Renal cortical epithelial cell (primary cell): ENCODE results near the gene NRG4. TPM values are rescaled to one million over a fixed set of nuclear protein-coding genes. Genes with fewer than 3 reads are reported as not detected.
A peak's percentile ranks its signal among the peaks of the same experiment; 100 is the strongest.
"Not testable (repeated sequence)": the region's sequence is repeated elsewhere in the genome, so short reads cannot be mapped to it uniquely, and the experiment has no call there.

Experiments used
- DNase-seq: peaks from one replicate; pipeline ENCODE4 v3.0.0-alpha.2; 2011; ENCODE audit warnings: low read depth
- total RNA-seq: library from RNA; depleted of rRNA; stranded (reverse); fragments of >200 nt; gene quantifications from 2 replicates; pipeline ENCODE4 v1.2.3, GENCODE V29; 2014

NRG4 gene
- 0.15 TPM in 1 of 2 replicates, not detected in the other for total RNA-seq

- DNase-seq = peak; percentile 22
Measured at GRCh38 chr15:76011627-76012551, at the start of gene NRG4. Gene NRG4, minus strand, starts transcription at chr15:76012424. Its CDS starts 1,194 bp downstream, at chr15:76011230.

GRCh38 chr15:76061700-76062099 is 49.5 kb upstream of the NRG4 start:
- no peak for DNase-seq

DNA sequence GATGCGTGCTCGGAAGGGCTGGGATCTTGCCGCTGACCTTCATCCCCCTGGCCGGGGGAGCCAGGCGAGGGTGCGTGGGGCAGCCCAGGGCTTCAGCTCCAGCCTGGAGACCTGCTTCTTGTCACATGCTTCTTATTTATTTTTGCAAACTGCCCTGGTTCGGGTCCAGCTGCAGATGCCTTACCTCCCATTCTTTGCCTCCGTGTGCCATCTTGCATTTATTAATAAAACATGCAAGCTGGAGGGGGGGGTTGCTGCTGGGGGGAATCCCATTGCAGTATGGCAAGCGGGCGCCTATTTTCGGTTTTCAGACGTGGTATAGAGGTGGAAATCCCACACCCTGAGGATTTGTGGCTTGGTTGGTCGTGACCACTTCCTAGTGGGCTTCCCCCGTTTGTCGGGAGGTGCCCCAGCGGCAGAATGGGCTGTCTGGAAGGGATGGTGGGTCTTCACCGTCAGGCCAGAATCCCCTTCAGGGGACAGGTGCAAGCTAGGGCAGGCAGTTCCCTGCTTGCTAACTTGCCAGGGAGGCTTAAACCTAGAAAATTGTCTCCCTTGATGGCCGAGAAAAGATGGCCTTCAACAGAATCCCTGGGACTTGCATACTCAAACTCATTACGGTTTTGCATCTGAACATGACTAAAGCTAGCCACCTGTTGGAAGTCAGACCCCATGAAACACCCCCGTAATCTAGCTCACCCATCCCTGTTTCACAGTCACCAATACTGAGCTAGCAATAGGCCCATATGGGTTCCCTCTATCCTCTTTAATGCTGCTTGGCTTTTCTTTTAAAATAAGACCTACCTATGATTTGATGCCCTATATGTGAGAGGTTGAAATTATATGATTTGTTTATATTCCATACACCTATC is 48.1 kb upstream of the NRG4 start:
- no peak for DNase-seq

DNA sequence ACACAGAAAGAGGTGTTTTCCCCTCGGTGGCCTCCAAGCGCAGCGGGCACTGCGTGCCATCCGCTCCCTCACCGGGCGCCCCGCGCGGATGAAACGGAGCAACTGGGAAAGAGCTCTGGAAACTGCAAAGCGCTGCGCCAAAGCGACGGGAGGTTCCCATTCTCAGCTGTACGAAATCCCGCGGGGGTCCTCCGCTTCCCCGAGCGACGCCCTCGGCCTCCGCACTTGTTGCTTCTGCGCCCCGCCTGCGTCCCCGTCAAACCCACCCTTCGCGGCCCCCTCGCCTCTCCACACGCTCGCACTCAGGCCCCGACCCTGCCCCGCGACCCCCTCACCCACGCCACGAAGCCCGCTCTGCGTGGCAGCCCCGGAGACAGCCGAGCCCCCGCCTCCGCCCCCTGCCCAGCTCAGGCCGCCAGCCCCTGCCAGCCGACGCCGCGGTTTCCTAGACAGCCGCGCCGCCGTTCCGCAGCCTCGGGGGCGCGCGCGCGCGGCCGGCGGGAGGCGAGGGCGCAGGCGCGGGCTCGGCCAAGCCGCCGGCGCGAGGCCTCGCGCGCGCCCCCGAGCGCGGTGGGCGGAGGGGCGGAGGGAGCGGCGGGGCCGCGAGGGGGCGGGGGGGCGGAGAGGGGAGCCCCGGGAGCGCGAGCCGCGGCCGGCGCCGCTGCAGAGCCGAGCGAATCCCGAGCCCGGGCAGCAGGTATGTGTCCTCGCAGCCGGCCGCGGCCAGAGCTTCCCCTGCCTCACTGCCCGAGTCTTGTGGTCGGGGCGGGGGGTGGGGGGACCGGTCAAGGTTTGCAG is 47.3 kb upstream of the NRG4 start, which contains the start of gene TMEM266:
Gene TMEM266 (plus strand): TSS at position 666 of the 798 bp plus-strand sequence. CDS start 74,279 bp downstream, outside the sequence.
- DNase-seq = no peak

DNA sequence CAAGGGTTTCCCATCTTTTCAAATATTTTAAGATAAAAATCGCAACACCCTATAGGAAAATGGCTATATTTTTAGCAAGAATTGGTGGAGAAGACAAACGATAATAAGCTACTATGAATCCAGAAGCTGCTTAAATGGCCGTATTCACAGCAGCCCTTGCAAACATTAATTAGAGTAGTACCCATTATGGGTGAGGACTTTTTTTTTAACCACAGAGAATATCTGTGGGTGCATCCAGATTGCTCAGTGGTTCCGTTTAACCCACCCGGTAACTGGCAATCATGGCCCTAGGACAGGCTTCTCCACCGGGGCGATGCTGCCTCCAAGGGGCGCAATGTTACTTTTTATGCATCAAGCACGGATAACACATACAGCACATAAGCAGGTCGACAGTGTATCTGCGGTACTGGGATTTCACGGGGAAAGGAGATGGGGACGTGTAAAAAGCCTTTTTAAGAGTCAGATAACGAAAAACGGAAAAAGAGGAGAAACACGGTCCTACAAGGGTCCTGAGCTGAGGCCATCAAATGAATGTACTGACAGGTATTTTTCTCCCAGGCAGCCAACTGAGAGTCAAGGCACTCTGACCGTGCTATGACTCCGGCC is 46.6 kb upstream of the NRG4 start:
- peak; percentile 3 for DNase-seq

DNA sequence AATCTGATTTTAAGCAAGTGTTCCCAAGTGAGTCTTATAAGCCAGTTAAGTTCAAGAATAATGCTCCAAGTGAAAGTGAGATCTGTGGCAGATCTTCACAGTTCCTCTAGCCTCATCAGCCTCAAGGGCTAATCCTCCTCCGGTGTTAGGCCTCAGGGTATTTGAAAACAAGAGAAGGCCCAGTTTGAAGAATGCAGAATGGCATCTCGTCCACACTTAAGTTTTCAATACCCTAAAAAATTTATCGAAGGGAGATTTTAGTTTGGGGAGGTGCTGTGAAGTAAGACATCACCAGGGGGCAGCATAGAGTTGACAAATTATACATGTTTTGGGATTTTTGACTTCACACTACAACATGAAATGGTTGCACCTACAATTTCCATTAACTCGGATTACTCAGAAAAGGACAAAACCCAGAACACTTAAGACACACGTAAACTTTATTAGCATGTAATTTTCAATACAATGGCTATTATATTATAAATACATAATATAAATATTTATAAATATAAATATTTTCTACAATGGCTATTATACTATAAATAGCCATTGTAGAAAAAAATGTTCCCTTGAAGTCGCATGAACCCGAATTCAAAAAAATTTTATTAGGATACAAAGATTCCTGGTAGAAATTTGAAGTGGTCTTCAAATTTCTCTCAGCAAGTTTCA is 45.2 kb upstream of the NRG4 start:
- peak; percentile 33 for DNase-seq

- peak; percentile 52 for DNase-seq
Measured at GRCh38 chr15:76056931-76057330, 44.7 kb upstream of the NRG4 start.

GRCh38 chr15:76054201-76054600 is 42.0 kb upstream of the NRG4 start:
- not testable (repeated sequence) for DNase-seq

DNA sequence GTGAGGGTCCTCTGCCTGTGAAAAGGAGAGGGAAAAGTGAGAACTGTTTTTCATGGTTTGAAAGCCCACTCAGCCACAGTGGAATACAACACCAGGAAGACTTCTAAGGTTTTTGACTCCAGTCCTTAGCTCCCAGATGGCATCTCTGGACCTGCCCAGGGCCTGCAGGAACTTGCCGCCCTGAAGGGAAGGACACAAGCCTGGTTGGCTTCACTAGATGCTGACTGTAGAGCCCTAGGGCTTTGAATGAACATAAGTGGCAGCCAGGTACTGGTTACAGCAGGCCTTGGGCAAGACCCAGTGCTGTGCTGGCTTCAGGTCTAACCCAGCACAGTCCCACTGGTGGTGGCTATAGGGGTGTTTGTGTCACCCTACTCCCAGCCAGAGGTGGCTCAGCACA is 26.3 kb upstream of the NRG4 start:
- no peak for DNase-seq

DNA sequence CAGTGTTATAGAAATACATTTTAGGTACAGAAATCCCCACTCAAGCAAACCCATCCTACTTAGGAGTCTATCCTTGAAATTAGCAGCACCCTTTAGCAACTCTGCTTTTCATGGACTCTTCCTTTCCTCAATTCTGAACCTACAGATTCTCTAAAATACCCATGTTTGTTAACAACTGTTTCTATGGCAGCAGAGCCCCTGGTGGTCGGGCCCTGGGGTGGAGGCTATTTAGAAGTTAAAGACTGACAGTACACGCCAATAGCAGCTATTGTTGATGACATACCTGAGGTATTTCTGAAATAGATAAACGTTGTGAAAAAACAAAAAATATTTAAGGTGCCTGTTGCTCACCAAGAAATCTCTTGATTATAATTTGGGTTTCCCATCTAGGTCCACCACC is 23.4 kb upstream of the NRG4 start:
- DNase-seq = no peak

DNA sequence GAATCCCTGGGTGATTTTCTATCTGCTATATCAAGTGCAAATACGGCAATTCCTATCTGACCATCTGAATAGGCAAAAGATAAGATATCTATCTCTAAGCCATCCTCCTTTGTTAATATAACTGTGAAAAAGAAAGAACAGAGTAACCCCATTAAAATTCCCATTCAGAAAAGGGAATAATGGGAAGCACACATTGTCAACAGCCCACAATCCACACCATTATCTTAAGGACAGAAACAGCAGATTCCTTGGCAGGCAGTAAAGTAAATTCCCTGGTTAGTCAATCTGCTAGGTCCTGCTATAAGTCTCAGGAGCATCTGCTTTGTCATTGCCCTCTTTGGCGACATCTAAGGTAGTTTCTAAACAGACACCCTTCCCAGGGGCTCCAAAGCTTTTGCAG is 21.9 kb upstream of the NRG4 start:
- no peak for DNase-seq

GRCh38 chr15:76033438-76033837 is 21.2 kb upstream of the NRG4 start:
- DNase-seq = no peak

- DNase-seq = no peak
Measured at GRCh38 chr15:76032046-76032445, 19.8 kb upstream of the NRG4 start.

DNA sequence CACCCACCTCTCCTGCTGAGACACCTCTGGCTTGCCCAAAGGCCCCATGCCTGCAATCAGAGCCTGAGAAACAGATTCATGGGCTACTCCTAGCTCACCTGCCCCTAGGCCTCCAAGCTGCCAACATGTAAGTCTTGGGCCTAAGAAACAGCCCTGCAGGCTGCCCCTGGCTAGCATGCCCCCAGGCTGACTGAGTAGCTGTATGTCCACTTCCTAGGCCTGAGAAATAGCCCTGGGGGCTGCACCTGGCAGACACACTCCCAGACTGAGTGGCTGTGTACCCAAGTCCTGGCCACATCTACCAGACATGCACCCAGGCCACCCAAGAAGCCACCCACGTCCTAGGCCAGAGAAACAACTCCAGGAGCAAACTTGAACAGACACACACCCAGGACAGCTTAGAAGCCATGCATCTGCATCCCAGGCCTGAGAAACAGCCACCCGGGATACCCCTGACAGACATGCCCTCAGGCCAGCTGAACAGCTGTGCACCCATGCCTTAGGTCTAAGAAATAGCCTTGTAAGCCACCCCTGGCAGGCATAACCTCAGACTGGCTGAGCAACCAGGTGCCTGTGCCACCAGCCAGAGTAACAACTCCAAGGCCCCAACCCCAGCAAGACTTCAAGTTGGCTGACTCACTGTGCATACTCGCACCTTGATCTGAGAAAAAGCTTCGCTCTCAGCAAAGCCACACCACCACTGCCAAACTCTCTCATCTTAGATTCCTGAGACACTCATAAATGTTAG is 12.0 kb upstream of the NRG4 start:
- no peak for DNase-seq

DNA sequence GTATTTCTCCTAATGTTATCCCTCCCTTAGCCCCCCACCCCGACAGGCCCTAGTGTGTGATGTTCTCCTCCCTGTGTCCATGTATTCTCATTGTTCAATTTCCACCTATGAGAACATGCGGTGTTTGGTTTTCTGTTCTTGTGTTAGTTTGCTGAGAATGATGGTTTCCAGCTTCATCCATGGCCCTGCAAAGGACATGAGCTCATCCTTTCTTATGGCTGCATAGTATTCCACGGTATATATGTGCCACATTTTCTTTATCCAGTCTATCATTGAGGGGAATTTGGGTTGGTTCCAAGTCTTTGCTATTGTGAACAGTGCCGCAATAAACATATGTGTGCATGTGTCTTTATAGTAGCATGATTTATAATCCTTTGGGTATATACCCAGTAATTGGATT is 1.2 kb upstream of the NRG4 start:
- not testable (repeated sequence) for DNase-seq

GRCh38 chr15:76010613-76011012 is 1.6 kb downstream of the NRG4 start:
- DNase-seq = no peak

- DNase-seq = peak; percentile 54
Measured at GRCh38 chr15:76006136-76006778, 6.0 kb downstream of the NRG4 start.

DNA sequence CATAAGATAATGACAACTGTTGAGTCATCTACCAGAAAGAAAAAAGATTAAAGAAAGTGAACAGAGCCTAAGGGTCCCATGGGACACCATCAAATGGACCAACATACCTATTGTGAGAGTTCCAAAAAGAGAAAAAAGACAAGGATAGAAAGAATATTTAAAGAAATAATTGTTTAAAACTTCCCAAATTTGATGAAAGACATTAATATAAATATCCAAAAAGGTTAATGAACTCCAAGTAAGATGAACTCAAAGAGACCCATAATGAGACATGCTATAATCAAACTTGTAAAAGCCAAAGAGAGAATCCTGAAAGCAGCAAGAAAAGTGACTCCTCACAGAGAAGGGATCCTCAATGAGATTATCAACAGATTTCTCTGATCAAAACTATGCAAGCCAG is 8.9 kb downstream of the NRG4 start:
- DNase-seq = no peak

- no peak for DNase-seq
Measured at GRCh38 chr15:75995611-75996010, 16.6 kb downstream of the NRG4 start.
